BE2C (cell line): ENCODE measurements around the gene SBF2.
"Not testable (repeated sequence)": the region's sequence is repeated elsewhere in the genome, so short reads cannot be mapped to it uniquely, and the experiment has no call there.

Source experiments
- DNase-seq: peaks from one replicate; pipeline ENCODE4 v3.0.0-alpha.2; 2020
- H3K27me3 ChIP-seq: fragments of 250-450 bp; sonication (Bioruptor Pico); 2 replicates; pipeline ENCODE4 v1.5.1; 2020; ENCODE audit warnings: mild to moderate bottlenecking
- H3K36me3 ChIP-seq: fragments of 250-450 bp; sonication (Bioruptor Pico); 2 replicates; pipeline ENCODE4 v1.5.1; 2020; ENCODE audit warnings: mild to moderate bottlenecking
- H3K4me1 ChIP-seq: fragments of 250-450 bp; sonication (Bioruptor Pico); 2 replicates; pipeline ENCODE4 v1.5.1; 2020
- H3K4me3 ChIP-seq: 2 replicates; pipeline ENCODE4 v1.5.1; 2011; ENCODE audit warnings: low read depth, low read length
- H3K9me3 ChIP-seq: fragments of 250-450 bp; sonication (Bioruptor Pico); 2 replicates; pipeline ENCODE4 v1.5.1; 2020
- TF ChIP-seq, protein P1 (sequence below): IDR thresholded peaks from 2 replicates; pipeline ENCODE4 v1.5.1; 2012; ENCODE audit warnings: mild to moderate bottlenecking, low read depth, low read length

The SBF2 gene

DNA sequence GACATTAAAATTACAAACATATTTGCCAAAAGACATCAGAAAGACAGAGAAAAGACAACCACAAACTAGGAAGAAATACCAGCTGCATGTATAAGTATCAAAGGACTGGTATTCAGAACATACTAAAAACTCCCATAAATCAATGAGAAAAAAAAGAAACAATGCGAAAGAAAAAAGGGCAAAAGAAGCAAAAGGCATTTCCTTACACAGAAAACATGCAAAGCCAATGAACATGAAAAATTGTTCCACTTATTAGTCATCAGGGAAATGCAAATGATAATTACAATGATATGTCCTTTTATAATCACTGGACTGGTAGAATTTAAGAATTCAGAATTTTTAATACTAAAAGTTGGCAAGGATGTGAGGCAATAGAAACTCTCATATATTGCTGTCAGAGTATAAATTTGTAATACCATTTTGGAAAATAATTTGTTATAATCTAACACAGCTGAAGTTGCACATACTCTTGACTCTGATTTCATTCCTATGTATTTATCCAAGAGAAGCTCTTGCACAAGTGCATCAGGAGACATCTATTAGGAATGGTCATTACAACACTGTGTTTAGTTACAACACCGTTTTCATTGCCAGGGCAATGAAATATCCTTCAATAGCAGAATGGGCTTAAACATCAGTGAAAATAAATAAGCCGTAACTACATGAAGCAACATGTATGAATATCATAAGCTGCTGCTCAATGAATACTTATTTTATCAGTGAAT is 350.5 kb downstream of the SBF2 start:
- TF ChIP-seq, protein P1, sequence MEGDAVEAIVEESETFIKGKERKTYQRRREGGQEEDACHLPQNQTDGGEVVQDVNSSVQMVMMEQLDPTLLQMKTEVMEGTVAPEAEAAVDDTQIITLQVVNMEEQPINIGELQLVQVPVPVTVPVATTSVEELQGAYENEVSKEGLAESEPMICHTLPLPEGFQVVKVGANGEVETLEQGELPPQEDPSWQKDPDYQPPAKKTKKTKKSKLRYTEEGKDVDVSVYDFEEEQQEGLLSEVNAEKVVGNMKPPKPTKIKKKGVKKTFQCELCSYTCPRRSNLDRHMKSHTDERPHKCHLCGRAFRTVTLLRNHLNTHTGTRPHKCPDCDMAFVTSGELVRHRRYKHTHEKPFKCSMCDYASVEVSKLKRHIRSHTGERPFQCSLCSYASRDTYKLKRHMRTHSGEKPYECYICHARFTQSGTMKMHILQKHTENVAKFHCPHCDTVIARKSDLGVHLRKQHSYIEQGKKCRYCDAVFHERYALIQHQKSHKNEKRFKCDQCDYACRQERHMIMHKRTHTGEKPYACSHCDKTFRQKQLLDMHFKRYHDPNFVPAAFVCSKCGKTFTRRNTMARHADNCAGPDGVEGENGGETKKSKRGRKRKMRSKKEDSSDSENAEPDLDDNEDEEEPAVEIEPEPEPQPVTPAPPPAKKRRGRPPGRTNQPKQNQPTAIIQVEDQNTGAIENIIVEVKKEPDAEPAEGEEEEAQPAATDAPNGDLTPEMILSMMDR, result no peak
- Histone ChIP-seq H3K27me3 (no peaks in the 10 kb centered on the region), H3K36me3 (no peaks in the 10 kb centered on the region), H3K4me3 (no peak overlapping the region), H3K4me1 (no peaks in the 10 kb centered on the region), H3K9me3 (no peaks in the 10 kb centered on the region)
- DNase-seq, result no peak

DNA sequence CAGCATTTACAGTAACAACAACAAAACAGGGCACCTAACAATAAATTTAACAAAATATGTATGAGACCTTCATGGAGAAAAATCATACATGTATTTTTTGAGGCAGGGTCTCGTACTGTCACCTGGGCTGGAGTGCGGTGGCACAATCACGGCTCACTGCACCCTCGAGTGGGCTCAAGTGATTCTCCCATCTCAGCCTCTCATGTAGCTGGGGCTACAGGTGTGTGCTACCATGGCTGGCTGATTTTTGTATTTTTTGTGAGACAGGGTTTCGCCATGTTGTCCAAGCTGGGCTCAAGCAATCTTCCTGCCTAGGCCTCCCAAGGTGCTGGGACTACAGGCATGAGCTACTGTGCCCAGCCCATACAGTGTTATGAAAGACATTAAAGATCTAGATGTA is 352.0 kb downstream of the SBF2 start:
- H3K27me3 ChIP-seq, result no peaks in the 10 kb centered on the region
- H3K36me3 ChIP-seq, result no peaks in the 10 kb centered on the region
- no peak for DNase-seq
- H3K4me3 ChIP-seq, result no peak overlapping the region
- TF ChIP-seq, protein P1, result no peak
- H3K9me3 ChIP-seq, result no peaks in the 10 kb centered on the region
- no peaks in the 10 kb centered on the region for H3K4me1 ChIP-seq

DNA sequence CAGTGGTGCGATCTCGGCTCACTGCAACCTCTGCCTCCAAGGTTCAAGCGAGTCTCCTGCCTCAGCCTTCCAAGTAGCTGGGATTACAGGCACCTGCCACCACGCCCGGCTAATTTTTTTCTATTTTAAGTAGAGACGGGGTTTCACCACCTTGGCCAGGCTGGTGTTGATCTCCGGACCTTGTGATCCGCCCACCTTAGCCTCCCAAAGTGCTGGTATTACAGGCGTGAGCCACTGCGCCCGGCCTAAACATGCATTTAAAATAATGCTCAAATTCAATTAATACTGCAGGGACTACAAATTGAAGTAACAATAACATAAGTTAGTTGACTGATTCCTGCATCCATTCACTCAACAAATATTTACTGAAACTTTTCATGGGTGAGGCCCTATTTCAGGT is 354.9 kb downstream of the SBF2 start:
- not testable (repeated sequence) for H3K36me3 ChIP-seq, DNase-seq, H3K4me1 ChIP-seq, H3K9me3 ChIP-seq, H3K4me3 ChIP-seq, H3K27me3 ChIP-seq

DNA sequence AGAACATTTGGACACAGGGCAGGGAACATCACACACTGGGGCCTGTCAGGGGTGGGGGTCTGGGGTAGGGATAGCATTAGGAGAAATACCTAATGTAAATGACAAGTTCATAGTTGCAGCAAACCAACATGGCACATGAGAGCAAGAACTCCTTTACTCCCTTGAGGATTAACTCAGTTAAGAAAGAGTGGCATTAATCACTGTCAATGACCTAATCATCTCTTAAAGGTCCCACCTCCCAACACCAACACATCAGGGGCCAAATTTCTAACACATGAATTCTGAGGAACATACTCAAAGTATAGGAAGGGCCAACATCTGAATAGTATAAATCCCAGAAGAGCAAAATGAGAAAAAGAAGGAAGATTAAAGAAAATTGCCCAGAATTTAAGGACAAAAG is 357.3 kb downstream of the SBF2 start:
- H3K9me3 ChIP-seq, result no peaks in the 10 kb centered on the region
- TF ChIP-seq, protein P1, result no peak
- H3K36me3 ChIP-seq, result no peaks in the 10 kb centered on the region
- DNase-seq, result no peak
- H3K4me3 ChIP-seq, result no peak overlapping the region
- no peaks in the 10 kb centered on the region for H3K4me1 ChIP-seq
- no peaks in the 10 kb centered on the region for H3K27me3 ChIP-seq

DNA sequence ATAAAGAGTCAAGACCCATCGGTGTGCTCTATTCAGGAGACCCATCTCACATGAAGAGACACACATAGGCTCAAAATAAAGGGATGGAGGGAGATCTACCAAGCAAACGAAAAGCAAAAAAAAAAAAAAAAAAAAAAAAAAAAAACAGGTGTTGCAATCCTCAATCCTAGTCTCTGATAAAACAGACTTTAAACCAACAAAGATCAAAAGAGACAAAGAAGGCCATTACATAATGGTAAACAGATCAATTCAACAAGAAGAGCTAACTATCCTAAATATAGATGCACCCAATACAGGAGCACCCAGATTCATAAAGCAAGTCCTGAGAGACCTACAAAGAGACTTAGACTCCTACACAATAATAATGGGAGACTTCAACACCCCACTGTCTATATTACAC is 361.2 kb downstream of the SBF2 start:
- DNase-seq, H3K36me3 ChIP-seq, H3K4me1 ChIP-seq, H3K27me3 ChIP-seq, H3K4me3 ChIP-seq, H3K9me3 ChIP-seq: not testable (repeated sequence)

DNA sequence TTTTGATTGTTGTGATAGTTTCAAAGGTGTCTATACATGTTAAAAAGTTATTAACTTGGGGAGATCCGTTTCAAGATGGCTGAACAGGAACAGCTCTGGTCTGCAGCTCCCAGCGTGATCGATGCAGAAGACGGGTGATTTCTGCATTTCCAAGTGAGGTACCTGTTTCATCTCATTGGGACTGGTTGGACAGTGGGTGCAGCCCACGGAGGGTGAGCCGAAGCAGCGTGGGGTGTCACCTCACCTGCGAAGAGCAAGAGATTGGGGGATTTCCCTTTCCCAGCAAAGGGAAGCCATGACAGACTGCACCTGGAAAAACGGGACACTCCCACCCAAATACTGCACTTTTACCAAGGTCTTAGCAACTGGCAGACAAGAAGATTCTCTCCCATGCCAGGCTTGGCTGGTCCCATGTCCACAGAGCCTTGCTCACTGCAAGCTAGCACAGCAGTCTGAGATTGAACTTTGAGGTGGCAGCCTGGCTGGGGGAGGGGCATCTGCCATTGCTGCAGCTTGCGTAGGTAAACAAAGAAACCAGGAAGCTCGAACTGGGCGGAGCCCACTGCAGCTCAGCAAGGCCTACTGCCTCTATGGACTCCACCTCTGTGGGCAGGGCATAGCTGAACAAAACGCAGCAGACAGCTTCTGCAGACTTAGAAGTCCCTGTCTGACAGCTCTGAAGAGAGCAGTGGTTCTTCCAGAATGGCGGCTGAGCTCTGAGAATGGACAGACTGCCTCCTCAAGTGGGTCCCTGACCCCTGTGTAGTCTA is 363.3 kb downstream of the SBF2 start:
- not testable (repeated sequence) for H3K4me3 ChIP-seq, H3K27me3 ChIP-seq, H3K36me3 ChIP-seq, DNase-seq, H3K9me3 ChIP-seq, H3K4me1 ChIP-seq

DNA sequence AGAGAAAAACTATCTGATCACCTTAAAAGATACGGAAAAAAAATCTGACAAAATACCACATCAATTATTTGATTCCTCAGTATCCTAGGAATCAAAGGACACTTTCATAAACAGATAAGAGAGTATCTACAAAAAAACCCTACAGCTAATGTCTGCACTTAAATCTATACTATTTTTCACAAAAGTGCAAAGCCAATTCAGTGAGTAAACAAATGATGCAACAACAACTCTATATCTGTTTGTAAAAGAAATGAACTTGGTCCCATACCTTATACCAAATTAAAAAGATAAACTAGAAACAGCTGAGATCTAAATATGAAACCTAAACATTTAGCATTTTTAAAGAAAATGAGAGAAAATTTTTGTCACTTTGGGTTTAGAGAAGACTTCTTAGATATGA is 366.3 kb downstream of the SBF2 start:
- H3K36me3 ChIP-seq, result no peaks in the 10 kb centered on the region
- H3K4me1 ChIP-seq, result no peaks in the 10 kb centered on the region
- DNase-seq, result no peak
- TF ChIP-seq, protein P1, result no peak
- no peak overlapping the region for H3K4me3 ChIP-seq
- no peaks in the 10 kb centered on the region for H3K27me3 ChIP-seq
- H3K9me3 ChIP-seq, result no peaks in the 10 kb centered on the region
